Esophagus muscularis mucosa (tissue), 4 donors: ENCODE results near the gene MCF2L.

Source experiments
- CTCF ChIP-seq, 3 experiments: fragments of 200-600 bp in 2 of 3; fragments of 450-650 bp in 1 of 3; sonication (generic) in 2 of 3; IDR thresholded peaks; one replicate each; pipeline ENCODE4 v1.5.1; 2017 to 2019; ENCODE audit warnings: antibody characterized with exemption in 3 of 3, mild to moderate bottlenecking in 2 of 3, moderate library complexity in 1 of 3
- EP300 ChIP-seq: sonication (generic); formaldehyde crosslinking; IDR thresholded peaks from one replicate; pipeline ENCODE4 v1.6.1; 2017; ENCODE audit warnings: antibody characterized with exemption
- POLR2A ChIP-seq: fragments of 450-650 bp; IDR thresholded peaks from one replicate; pipeline ENCODE4 v1.6.1; 2017; ENCODE audit warnings: antibody characterized with exemption, moderate library complexity, mild to moderate bottlenecking, low read depth
- POLR2AphosphoS5 ChIP-seq, 2 donors: sonication (generic); formaldehyde crosslinking; IDR thresholded peaks; one replicate each; pipeline ENCODE4 v1.6.1; 2017; ENCODE audit warnings: antibody characterized with exemption in 2 of 2

GRCh38 chr13:112959701-112960542 lies 9.1 kb upstream of the MCF2L start:
- no peak for TF ChIP-seq CTCF (IDR thresholded peaks at IDR 0.05)
- TF ChIP-seq EP300, result no peak
- TF ChIP-seq POLR2AphosphoS5 (IDR thresholded peaks at IDR 0.05), result no peak
- no peak for TF ChIP-seq POLR2A
